Panc1 (cell line): ENCODE data around the gene MPND.

ENCODE experiments used
- CTCF ChIP-seq: fragments of 450-650 bp; IDR thresholded peaks from 2 replicates; pipeline ENCODE4 v1.5.1; 2017; ENCODE audit warnings: mild to moderate bottlenecking
- POLR2AphosphoS5 ChIP-seq: IDR thresholded peaks from 2 replicates; pipeline ENCODE4 v1.6.1; 2012; ENCODE audit warnings: mild to moderate bottlenecking, low read depth, low read length, moderate library complexity
- SIN3A ChIP-seq: IDR thresholded peaks from 2 replicates; pipeline ENCODE4 v1.6.1; 2012; ENCODE audit warnings: low read depth, mild to moderate bottlenecking, low read length, moderate library complexity, borderline replicate concordance; ENCODE audit not compliant: insufficient read depth

- no peak for TF ChIP-seq CTCF
- no peak for TF ChIP-seq SIN3A
- TF ChIP-seq POLR2AphosphoS5: no peak
These were observed 19.7 kb upstream of the MPND start for GRCh38 chr19:4323692-4324091.
